Hepatocyte (in vitro differentiated cells): ENCODE results near the gene NDUFS7.

Experiments used
- CTCF ChIP-seq: fragments of 200-600 bp; sonication (generic); IDR thresholded peaks from 2 replicates; pipeline ENCODE4 v1.5.1; 2016; ENCODE audit warnings: antibody characterized with exemption, mild to moderate bottlenecking; ENCODE audit not compliant: poor library complexity
- EZH2 ChIP-seq: fragments of 200-600 bp; sonication (generic); IDR thresholded peaks from 2 replicates; pipeline ENCODE4 v1.6.1; 2016; ENCODE audit warnings: antibody characterized with exemption, mild to moderate bottlenecking, borderline replicate concordance

GRCh38 chr19:1402411-1403070, 18.8 kb downstream of the NDUFS7 start:
- TF ChIP-seq CTCF = no peak
- no peak for TF ChIP-seq EZH2
